GM21786 (cell line): Measurements from ENCODE around the gene RAB3A.
"Not testable (repeated sequence)": the region's sequence is repeated elsewhere in the genome, so short reads cannot be mapped to it uniquely, and the experiment has no call there.

Experiments used
- ATAC-seq: cut with Tn5 transposase; IDR thresholded peaks from one replicate; pipeline ENCODE4 v1.9.1; 2021; ENCODE audit not compliant: unreplicated experiment

RAB3A gene

DNA sequence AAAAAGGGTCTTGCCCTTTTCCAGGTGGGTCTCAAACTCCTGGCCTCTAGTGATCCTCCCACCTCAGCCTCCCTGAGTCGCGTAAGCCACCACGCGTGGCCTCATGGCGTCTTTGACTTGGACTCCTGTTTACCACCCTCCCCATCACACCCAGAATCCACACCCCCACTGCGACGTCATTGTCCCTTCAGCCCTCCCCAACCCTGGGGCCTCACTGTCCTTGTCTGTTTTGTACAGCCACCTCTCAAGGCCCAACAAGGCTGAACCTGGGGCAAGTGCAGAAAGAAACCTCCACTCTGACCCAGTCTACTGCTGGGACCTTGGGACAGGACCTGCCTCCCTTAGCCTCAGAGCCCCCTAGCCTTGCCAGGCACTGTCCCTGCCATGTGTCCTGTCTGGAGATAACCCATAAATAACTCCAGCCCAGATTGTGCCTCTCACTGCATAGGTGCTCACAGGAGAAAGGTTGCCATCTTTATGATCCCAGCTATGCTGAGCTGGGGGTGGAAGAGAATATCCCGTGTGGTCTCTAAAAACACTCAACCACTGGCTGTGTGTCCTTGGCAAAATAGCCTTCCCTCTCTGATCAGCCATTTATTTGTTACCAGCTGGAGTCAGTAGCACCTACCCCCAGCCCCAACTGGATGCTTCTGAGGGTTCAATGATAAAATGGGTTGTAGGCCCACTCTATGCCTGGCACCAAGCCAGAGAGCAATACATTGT lies 32.1 kb downstream of the RAB3A start:
- ATAC-seq: no peak

DNA sequence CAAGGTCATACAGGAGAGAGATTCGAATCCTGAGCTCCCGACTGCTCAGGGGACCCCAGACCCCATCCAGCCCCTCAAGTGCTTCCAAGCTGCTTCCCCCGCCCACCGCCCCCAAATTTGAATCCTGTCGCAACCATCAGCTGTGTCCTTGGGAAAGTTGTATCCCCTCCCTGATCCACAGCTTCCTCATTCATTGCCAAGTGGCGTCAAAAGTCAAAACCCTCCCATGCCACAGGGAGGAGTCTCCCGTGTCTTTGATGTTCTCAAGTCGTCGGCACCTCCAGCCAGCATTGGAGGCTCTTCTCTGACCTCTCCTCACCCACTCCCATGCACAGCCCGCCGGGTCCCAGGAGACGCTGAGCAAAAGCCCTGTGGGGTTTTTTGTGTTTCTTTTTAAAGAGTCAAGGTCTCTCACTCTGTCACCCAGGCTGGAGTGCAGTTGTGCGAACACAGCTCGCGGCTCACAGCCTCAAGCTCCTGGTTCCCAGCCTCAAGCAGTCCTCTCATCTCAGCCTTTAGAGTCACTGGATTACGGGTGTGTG lies 33.1 kb downstream of the RAB3A start:
- no peak for ATAC-seq

- no peak for ATAC-seq
Observed at GRCh38 chr19:18168673-18169381, 35.0 kb downstream of the RAB3A start.

DNA sequence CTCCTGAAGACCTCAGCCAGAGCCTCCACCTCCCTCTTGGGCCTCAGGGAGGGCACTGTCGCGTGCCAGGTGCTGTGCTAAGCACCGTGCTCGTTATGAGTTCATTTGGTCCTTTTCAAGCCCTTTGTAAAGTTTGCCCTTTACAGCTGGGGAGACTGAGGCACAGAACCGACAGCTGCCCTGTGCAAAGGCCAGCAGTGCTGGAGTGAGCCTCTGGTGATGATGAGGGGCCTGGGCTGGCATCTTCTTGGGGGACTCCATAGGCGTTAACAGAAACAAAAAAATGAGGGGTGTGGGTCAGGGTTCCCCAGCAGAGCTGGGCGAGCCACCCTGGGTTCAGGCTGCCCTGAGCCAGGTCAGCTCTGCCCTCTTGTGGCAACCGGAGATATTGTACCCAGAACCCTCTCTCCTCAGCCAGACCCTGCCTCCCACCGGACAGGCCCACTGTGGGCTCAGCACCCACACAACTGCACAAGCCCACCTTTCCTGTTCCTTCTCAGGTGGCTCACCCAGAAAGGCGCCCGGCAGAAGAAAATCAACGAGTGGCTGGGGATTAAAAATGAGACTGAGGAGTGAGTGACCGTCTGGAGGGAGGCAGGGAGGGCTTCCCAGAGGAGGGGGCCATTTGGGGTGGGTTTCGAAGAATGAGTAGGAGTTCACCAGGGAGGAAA lies 35.7 kb downstream of the RAB3A start:
- ATAC-seq: no peak

- no peak for ATAC-seq
Observed at GRCh38 chr19:18167011-18167410, 36.8 kb downstream of the RAB3A start.

DNA sequence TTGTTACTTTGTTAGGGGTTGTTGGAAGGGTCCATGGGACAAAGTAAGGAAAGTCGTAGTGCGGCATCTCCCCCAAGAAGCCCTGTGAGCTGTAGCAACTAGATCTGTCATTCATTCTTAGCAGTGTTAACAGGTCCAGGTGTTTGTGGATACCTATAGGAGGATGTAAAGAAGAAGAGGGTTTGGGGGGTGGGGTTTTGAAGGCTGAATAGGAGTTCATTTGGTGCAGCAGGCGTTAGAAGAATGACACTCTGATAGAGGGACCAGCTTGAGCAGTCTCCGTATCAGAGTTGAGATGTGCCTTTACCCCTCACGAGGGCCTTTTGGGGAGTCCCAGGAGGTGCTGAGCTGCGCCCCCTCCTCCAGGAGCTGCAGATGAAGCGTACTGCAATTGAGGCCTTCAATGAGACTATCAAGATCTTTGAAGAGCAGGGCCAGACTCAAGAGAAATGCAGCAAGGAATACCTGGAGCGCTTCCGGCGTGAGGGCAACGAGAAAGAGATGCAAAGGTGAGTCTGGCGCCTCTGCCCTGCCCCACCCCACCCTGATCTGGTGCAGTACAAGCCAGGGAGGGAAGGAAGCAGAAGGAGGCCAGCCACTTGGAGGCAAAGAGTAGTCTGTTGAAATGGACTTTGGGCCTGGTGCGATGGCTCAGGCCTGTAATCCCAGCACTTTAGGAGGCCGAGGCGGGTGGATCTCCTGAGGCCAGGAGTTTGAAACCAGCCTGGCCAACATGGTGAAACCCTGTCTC lies 37.9 kb downstream of the RAB3A start:
- ATAC-seq: no peak

DNA sequence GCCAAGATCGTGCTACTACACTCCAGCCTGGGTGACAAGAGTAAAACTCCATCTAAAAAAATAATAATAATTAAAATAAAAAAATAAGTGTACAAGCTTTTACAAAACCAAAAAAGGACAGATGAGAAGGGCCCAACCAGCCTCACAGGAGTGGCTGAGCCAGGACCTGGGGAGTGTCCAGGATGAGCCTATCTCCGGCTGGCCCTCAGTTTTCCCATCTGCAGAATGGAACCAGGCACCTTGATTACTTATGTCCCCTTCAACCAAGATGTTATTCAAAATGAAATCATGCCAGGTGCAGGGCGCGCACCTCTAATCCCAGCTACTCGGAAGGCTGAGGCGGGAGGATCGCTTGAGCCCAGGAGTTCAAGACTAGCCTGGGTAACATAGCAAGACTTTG lies 39.8 kb downstream of the RAB3A start:
- ATAC-seq: no peak

GRCh38 chr19:18161636-18162002 lies 42.2 kb downstream of the RAB3A start:
- no peak for ATAC-seq

GRCh38 chr19:18160971-18161635 lies 42.7 kb downstream of the RAB3A start:
- no peak for ATAC-seq

DNA sequence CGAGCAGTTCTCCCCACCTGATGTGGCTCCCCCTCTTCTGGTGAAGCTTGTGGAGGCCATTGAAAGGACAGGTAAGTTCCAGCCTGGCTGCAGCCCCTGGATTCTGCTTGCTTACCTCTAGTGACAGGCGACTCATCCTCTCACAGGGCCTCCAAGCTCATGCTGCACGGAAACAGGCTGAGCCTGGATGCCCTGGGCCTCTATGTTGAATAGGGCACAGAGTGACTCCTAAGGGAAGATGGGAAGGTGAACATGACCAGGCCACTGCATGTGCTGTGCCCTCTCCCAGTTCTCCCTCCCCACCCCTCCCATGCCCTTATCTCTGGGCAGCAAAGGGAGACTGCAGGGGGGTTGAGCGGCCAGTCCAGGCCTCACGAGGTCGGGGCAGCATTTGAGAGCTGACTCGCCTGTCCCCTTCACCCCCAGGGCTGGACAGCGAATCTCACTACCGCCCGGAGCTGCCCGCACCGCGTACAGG lies 43.3 kb downstream of the RAB3A start:
- ATAC-seq: no peak

DNA sequence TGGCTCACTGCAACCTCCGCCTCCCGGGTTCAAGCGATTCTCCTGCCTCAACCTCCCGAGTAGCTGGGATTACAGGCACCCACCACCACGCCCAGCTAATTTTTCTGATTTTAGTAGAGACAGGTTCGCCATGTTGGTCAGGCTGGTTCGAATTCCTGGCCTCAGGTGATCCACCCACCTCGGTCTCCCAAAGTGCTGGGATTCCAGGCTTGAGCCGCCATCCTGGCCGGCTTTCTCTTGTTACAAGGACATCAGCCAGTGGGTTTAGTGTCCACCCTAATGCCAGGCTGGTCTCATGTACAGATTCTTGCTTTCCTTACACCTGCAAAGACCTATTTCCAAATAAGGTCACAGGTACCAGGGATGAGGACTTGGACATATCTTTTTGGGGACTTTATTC lies 44.0 kb downstream of the RAB3A start:
- ATAC-seq: no peak

DNA sequence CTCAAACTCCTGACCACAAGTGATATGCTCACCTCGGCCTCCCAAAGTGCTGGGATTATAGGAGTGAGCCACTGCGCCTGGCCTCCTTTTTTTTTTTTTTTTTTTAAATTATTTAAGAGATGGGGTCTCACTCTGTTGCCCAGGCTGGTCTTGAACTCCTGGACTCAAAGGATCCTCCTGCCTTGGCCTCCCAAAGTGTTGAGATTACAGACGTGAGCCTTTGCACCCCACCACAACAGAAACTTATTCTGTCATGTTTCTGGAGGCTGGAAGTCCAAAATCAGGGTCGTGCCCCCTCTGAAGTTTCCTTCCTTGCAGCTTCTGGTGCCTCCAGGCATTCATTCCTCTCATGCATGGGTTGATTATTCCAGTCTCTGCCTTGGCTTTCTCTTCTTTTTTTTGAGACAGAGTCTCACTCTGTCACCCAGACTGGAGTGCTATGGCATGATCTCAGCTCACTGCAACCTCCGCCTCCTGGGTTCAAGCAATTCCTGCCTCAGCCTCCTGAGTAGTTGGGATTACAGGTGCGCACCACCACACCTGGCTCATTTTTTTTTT lies 44.7 kb downstream of the RAB3A start:
- not testable (repeated sequence) for ATAC-seq

DNA sequence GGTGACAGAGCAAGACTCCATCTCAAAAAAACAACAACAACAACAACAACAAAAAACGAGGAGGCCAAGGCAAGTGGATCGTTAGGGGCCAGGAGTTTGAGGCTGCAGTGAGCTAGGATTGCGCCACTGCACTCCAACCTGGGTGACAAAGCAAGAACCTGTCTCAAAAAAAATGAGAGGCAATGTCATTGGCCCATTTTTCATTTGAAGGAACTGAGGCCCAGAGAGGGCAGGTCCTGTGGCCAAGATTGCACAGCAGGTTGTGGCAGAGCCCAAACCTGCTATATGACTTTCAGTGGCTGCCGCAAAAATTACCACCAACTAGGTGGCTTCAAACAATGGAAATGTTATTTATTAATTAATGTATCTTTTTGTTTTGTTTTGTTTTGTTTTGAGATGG lies 45.4 kb downstream of the RAB3A start:
- no peak for ATAC-seq

DNA sequence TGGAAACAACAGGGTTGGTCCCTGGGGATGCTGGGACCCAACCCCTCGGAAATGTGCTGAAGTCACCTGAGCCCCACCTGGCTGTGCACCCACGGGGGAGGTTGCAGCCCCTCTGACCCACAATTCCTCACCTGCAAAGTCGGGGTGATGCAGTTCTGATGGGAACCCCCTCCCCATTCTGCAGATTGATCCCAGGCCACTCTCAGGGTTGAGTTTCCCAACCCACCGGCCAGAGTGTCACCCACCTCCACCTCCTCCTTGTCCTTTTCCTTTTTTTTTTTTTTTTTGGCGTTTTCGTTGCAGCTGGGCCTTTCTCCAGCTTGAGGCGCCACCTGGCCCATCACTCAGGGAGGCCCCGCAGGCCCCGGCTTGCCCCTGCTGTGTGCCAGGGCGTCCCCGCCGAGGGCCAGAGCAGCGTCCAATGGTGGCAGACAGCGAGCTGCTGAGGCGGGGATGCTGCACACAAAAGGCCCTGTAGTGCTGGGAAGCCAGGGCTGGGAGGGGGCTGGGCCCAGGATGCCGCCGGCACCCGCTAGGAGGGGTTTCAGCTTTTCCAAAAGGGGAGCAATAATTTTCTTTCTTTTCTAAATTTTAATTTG lies 46.3 kb downstream of the RAB3A start:
- ATAC-seq: no peak

GRCh38 chr19:18156841-18157464 lies 46.9 kb downstream of the RAB3A start:
- no peak for ATAC-seq

DNA sequence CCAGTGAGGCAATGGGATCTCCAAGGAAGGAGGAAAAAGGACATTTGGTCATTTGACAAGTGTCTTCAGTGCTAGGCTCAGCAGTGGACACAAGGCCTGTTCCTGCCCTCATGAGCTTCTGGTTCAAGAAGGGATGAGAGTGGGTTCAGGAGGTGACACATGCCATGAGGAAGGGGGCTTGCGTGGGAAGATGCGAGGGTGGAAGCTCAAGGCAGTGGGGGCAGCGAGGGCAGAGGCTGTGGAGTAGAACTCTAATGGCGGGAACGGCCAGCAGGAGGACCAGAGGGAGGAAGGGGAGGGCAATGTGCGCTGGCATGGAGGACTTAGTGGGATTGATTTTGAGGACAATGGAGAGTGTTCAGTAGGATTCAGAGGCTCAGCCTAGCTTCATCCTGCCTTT lies 47.6 kb downstream of the RAB3A start:
- ATAC-seq: no peak

GRCh38 chr19:18155095-18156087 lies 48.5 kb downstream of the RAB3A start:
- ATAC-seq: no peak

- ATAC-seq: no peak
Observed at GRCh38 chr19:18153556-18154134, 50.2 kb downstream of the RAB3A start.
